ENCODE data around the gene CNTFR. TPM values are rescaled to one million over a fixed set of nuclear protein-coding genes. Genes with fewer than 3 reads are reported as not detected.

CNTFR gene
- total RNA-seq, 4 donors from 2014 or later, result 19.7 to 146 (median 118) TPM

DNA sequence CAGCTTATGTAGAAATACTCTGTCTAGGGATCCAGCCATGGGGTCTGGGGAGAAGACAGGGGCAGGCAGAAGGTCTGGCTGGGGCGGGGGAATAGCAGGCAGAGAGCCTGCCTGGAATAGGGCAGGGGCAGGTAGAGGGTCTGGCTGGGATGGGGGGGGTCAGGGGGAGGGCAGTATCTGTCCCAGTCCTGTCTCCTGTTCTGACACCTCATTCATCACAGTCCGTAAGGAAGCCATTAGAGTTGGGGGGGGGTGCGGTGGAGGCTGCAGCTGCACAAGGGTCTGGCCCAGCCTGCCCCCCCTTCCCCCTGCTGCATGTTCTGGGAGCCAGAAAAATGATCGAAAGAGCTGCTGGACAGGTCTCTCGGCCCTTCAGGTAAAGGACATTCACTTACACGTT, 32.6 kb downstream of the CNTFR start:
- Histone ChIP-seq H3K27ac (peak overlapping the region in 1 of 4 donors; percentile 93), H3K4me1 (peaks cover 48 to 55% of the 10 kb centered on the region in 2 donors), H3K9me3 (no peaks in the 10 kb centered on the region), H3K36me3 (peaks cover 0 to 6% of the 10 kb centered on the region in 2 donors), H3K4me3 (no peak overlapping the region), H3K27me3 (no peaks in the 10 kb centered on the region)
- DNase-seq (no peak), ATAC-seq (no peak)
- intact Hi-C loops (cut with DNase I; ENCODE audit: low total_unique reads) (no loop called here), in situ Hi-C loops (cut with MboI; ENCODE audit: low sequenced_read_pairs in 4 of 4) (loop anchor here in 1 of 4 donors (5.0 kb wide), 1 partner anchor 40 kb away; no protein-coding TSS in a partner anchor)
- TF ChIP-seq POLR2A (IDR thresholded peaks at IDR 0.05), result no peak
- TF ChIP-seq CTCF (IDR thresholded peaks at IDR 0.05 in 4 of 5, conservative IDR thresholded peaks at IDR 0.05 in 1 of 5), result no peak

- intact Hi-C loops (cut with DNase I; ENCODE audit: low total_unique reads), result no loop called here
- Histone ChIP-seq H3K4me3 (no peak overlapping the region), H3K27ac (peak overlapping the region in 1 of 4 donors; percentile 29), H3K4me1 (peaks cover 46 to 47% of the 10 kb centered on the region in 2 donors), H3K27me3 (no peaks in the 10 kb centered on the region), H3K9me3 (no peaks in the 10 kb centered on the region), H3K36me3 (peaks cover 0 to 6% of the 10 kb centered on the region in 2 donors)
- in situ Hi-C loops (cut with MboI; ENCODE audit: low sequenced_read_pairs in 4 of 4), result loop anchor here in 1 of 4 donors (5.0 kb wide), 1 partner anchor 41 kb away; no protein-coding TSS in a partner anchor
- ATAC-seq, result no peak
- DNase-seq, result no peak
- TF ChIP-seq POLR2A (IDR thresholded peaks at IDR 0.05) (no peak), CTCF (IDR thresholded peaks at IDR 0.05 in 4 of 5, conservative IDR thresholded peaks at IDR 0.05 in 1 of 5) (no peak)
These were observed 33.5 kb downstream of the CNTFR start for GRCh38 chr9:34555936-34556525.

- Histone ChIP-seq H3K4me3 (no peak overlapping the region), H3K36me3 (peaks cover 0 to 6% of the 10 kb centered on the region in 2 donors), H3K27me3 (no peaks in the 10 kb centered on the region), H3K4me1 (peaks cover 40 to 41% of the 10 kb centered on the region in 2 donors), H3K27ac (peak overlapping the region in 3 of 4 donors; percentile 10 to 56 (median 49)), H3K9me3 (no peaks in the 10 kb centered on the region)
- DNase-seq, result no peak
- no peak for TF ChIP-seq POLR2A (IDR thresholded peaks at IDR 0.05)
- no peak for TF ChIP-seq CTCF (IDR thresholded peaks at IDR 0.05 in 4 of 5, conservative IDR thresholded peaks at IDR 0.05 in 1 of 5)
- intact Hi-C loops (cut with DNase I; ENCODE audit: low total_unique reads), result no loop called here
- no peak for ATAC-seq
- in situ Hi-C loops (cut with MboI; ENCODE audit: low sequenced_read_pairs in 4 of 4), result loop anchor here in 1 of 4 donors (5.0 kb wide), 1 partner anchor 42 kb away; no protein-coding TSS in a partner anchor
These were observed 34.0 kb downstream of the CNTFR start for GRCh38 chr9:34555500-34555899.

GRCh38 chr9:34555002-34555348, 34.5 kb downstream of the CNTFR start:
- DNase-seq, result no peak
- H3K4me3 ChIP-seq, result no peak overlapping the region
- in situ Hi-C loops (cut with MboI; ENCODE audit: low sequenced_read_pairs in 4 of 4), result loop anchor here in 1 of 4 donors (5.0 kb wide), 1 partner anchor 42 kb away; no protein-coding TSS in a partner anchor

More at GRCh38 chr9:34555002-34555348, 34.5 kb downstream of the CNTFR start:
- intact Hi-C loops (cut with DNase I; ENCODE audit: low total_unique reads), result no loop called here
- peaks cover 35 to 36% of the 10 kb centered on the region in 2 donors for H3K4me1 ChIP-seq
- no peaks in the 10 kb centered on the region for H3K9me3 ChIP-seq
- H3K36me3 ChIP-seq, result peaks cover 0 to 6% of the 10 kb centered on the region in 2 donors
- ATAC-seq, result no peak
- peak overlapping the region in 2 of 4 donors; percentile 49 to 56 for H3K27ac ChIP-seq
- no peaks in the 10 kb centered on the region for H3K27me3 ChIP-seq
- no peak for TF ChIP-seq POLR2A (IDR thresholded peaks at IDR 0.05)
- TF ChIP-seq CTCF (IDR thresholded peaks at IDR 0.05 in 4 of 5, conservative IDR thresholded peaks at IDR 0.05 in 1 of 5), result no peak
